Panc1 (cell line): ENCODE data around the gene RGS5.

Source experiments
- POLR2AphosphoS5 ChIP-seq: IDR thresholded peaks from 2 replicates; pipeline ENCODE4 v1.6.1; 2012; ENCODE audit warnings: mild to moderate bottlenecking, low read depth, low read length, moderate library complexity
- SIN3A ChIP-seq: IDR thresholded peaks from 2 replicates; pipeline ENCODE4 v1.6.1; 2012; ENCODE audit warnings: low read depth, mild to moderate bottlenecking, low read length, moderate library complexity, borderline replicate concordance; ENCODE audit not compliant: insufficient read depth
- TF ChIP-seq, protein P1 (sequence below): fragments of 450-650 bp; IDR thresholded peaks from 2 replicates; pipeline ENCODE4 v1.5.1; 2017; ENCODE audit warnings: mild to moderate bottlenecking
- TF ChIP-seq, protein P2 (sequence below), 2 experiments: IDR thresholded peaks; 2 replicates each; pipeline ENCODE4 v1.6.1; 2011 to 2012; ENCODE audit warnings: low read depth in 2 of 2, control low read depth in 1 of 2, low read length in 1 of 2, mild to moderate bottlenecking in 1 of 2, moderate library complexity in 1 of 2; ENCODE audit not compliant: insufficient read depth in 1 of 2

DNA sequence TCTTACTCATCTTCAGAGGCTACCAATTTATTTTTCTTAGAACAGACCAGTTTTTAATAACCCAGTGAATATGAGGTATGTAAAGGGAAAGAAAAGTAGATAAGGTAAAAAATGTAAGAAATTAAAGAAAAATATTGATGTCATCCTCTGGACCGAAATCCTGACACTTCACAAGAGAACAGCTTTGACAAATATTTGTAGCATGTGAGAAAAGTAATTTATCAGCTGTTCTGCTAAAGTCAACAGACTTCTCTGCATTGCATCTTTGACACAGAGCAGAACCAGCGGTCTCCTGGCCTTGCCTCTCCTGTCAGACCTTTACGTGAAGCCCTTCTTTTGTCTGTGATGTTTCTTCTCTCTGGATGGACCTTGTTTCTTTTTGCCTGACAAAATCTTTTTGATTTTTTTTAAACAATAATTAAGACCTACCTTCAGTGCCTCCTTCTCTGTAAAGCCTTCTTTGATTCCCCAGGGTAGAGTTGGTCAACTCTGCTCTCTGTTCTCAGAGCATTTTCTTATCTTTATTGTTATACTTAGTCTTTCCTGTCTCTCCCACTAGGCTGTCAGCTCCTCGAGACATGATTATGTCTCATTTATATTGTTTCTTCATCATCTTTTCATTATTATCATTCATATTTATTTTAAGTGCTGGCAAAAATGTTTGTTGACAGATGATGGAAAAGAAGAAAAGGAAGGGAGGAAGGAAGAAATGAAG, 98.2 kb downstream of the RGS5 start:
- TF ChIP-seq, protein P1, sequence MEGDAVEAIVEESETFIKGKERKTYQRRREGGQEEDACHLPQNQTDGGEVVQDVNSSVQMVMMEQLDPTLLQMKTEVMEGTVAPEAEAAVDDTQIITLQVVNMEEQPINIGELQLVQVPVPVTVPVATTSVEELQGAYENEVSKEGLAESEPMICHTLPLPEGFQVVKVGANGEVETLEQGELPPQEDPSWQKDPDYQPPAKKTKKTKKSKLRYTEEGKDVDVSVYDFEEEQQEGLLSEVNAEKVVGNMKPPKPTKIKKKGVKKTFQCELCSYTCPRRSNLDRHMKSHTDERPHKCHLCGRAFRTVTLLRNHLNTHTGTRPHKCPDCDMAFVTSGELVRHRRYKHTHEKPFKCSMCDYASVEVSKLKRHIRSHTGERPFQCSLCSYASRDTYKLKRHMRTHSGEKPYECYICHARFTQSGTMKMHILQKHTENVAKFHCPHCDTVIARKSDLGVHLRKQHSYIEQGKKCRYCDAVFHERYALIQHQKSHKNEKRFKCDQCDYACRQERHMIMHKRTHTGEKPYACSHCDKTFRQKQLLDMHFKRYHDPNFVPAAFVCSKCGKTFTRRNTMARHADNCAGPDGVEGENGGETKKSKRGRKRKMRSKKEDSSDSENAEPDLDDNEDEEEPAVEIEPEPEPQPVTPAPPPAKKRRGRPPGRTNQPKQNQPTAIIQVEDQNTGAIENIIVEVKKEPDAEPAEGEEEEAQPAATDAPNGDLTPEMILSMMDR, result no peak
- TF ChIP-seq, protein P2, sequence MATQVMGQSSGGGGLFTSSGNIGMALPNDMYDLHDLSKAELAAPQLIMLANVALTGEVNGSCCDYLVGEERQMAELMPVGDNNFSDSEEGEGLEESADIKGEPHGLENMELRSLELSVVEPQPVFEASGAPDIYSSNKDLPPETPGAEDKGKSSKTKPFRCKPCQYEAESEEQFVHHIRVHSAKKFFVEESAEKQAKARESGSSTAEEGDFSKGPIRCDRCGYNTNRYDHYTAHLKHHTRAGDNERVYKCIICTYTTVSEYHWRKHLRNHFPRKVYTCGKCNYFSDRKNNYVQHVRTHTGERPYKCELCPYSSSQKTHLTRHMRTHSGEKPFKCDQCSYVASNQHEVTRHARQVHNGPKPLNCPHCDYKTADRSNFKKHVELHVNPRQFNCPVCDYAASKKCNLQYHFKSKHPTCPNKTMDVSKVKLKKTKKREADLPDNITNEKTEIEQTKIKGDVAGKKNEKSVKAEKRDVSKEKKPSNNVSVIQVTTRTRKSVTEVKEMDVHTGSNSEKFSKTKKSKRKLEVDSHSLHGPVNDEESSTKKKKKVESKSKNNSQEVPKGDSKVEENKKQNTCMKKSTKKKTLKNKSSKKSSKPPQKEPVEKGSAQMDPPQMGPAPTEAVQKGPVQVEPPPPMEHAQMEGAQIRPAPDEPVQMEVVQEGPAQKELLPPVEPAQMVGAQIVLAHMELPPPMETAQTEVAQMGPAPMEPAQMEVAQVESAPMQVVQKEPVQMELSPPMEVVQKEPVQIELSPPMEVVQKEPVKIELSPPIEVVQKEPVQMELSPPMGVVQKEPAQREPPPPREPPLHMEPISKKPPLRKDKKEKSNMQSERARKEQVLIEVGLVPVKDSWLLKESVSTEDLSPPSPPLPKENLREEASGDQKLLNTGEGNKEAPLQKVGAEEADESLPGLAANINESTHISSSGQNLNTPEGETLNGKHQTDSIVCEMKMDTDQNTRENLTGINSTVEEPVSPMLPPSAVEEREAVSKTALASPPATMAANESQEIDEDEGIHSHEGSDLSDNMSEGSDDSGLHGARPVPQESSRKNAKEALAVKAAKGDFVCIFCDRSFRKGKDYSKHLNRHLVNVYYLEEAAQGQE (IDR thresholded peaks at IDR 0.05; ENCODE audit: insufficient read depth in 1 of 2, low read depth in 2 of 2, low read length in 1 of 2), result no peak
- TF ChIP-seq POLR2AphosphoS5 (no peak), SIN3A (no peak)
